AG10803 (cell line): ENCODE measurements around the gene THRAP3.
A peak's percentile ranks its signal among the peaks of the same experiment; 100 is the strongest.
"Not testable (repeated sequence)": the region's sequence is repeated elsewhere in the genome, so short reads cannot be mapped to it uniquely, and the experiment has no call there.

Source experiments
- DNase-seq: peaks from one replicate; pipeline ENCODE4 v3.0.0; 2010; ENCODE audit warnings: low read depth
- H3K4me3 ChIP-seq: 2 replicates; pipeline ENCODE4 v1.5.1; 2011; ENCODE audit warnings: mild to moderate bottlenecking, low read length, control low read depth
- TF ChIP-seq, protein P1 (sequence below): conservative IDR thresholded peaks from 2 replicates; pipeline ENCODE4 v1.5.1; 2011; ENCODE audit warnings: mild to moderate bottlenecking, low read length, control low read depth, inconsistent platforms

Gene THRAP3

DNA sequence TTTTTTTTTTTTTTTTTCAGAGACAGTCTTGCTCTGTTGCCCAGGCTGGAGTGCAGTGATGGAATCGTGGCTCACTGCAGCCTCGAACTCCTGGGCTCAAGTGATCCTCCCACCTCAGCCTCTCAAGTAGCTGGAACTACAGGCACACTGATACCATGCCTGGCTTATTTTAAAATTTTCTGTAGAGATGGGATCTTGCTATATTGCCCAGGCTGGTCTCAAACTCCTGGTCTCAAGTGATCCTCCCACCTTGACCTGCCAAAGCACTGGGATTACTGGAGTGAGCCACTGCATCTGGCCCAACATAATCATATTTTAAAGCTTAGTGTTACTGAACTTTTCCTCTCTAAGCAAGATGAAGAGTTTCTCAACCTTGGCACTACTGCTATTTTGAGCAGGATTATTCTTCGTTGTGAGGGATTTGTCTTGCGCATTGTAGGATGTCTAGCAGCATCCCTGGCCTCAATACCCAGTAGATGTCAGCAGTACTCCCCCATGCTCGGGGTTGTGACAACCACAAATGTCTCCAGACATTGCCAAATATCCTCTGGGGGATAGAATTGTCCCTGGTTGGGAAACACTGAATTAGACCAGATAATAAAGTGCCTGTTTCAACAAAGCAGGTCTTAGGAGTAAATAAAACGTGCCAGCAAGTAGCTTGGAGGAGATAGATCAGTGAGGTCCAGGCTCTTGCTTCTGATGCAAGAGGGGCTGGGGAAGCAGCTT lies 15.1 kb upstream of the THRAP3 start:
- peak; percentile 56 for DNase-seq
- H3K4me3 ChIP-seq: no peak overlapping the region
- TF ChIP-seq, protein P1, sequence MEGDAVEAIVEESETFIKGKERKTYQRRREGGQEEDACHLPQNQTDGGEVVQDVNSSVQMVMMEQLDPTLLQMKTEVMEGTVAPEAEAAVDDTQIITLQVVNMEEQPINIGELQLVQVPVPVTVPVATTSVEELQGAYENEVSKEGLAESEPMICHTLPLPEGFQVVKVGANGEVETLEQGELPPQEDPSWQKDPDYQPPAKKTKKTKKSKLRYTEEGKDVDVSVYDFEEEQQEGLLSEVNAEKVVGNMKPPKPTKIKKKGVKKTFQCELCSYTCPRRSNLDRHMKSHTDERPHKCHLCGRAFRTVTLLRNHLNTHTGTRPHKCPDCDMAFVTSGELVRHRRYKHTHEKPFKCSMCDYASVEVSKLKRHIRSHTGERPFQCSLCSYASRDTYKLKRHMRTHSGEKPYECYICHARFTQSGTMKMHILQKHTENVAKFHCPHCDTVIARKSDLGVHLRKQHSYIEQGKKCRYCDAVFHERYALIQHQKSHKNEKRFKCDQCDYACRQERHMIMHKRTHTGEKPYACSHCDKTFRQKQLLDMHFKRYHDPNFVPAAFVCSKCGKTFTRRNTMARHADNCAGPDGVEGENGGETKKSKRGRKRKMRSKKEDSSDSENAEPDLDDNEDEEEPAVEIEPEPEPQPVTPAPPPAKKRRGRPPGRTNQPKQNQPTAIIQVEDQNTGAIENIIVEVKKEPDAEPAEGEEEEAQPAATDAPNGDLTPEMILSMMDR: no peak

DNA sequence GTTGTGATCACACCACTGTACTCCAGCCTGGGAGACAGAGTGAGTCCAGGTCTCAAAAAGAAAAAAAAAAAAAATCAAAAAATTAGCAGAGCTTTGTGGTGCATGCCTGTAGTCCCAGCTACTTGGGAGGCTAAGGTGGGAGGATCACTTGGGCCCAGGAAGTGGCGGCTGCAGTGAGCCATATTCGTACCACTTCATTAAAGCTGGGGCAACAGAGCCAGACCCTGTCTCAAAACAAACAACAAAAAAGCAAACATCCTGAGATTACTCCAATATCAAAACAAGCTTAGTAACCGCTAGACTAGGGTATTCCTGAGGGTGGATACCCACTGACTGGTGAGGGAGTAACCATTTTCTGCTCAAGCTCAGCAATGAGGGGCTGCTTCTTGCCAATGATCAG lies 12.9 kb upstream of the THRAP3 start:
- TF ChIP-seq, protein P1: no peak

DNA sequence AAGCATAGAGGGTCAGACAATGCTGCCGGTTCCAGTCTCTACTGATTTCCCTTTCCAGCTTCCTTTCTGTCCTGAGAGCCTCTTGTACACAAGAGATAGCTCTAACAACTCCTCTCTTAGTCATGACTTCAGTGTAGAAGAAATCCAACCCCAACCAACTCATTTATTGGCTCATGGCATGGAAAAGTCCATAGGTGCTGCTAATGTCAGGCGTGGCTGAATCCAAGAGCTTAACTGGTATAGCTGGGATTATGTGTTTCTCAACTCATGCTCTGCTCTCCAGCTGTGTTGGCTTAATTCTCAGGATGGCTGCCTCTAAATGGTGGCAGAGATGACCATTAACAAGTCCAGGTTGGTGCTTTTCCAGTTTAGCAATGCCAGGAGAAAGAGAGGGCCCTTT lies 12.4 kb upstream of the THRAP3 start:
- no peak for DNase-seq
- H3K4me3 ChIP-seq: no peak overlapping the region
- TF ChIP-seq, protein P1: no peak

More for the DNA sequence above, 12.9 kb upstream of the THRAP3 start:
- H3K4me3 ChIP-seq: no peak overlapping the region
- no peak for DNase-seq

DNA sequence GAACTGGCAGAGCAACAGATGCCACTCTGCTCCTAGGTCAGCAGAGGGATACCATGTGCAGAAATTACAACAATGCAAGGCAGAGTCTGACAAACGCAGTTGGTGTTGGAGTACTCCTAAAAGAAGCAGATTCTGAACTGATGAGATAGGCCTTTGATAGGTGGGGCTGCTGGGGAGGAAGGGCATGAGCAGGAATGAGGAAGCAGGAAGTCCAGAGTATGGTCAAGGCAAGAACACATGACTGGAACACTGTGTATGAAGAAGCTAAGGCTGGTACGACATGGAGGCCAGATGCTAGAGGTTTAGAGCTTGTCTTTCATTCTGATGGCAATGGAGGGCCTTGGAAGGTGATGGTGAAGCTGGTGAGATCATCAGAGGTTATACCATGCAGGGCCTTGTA lies 11.5 kb upstream of the THRAP3 start:
- TF ChIP-seq, protein P1: no peak
- H3K4me3 ChIP-seq: no peak overlapping the region
- no peak for DNase-seq

DNA sequence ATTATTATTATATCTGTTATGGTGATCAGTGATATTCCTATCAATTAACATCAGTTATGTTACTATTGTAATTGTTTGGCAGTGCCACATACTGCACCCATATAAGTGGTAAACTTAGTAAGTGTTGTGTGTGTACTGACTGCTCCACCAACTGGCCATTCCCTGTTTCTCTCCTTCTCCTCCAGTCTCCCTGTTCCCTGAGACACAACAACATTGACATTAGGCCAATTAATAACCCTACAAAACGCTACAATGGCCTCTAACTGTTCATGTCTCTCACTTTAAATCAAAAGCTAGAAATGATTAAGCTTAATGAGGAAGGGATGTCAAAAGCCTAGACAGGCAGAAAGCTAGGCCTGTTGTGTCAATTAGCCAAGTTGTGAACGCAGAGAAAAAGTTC lies 6.6 kb upstream of the THRAP3 start:
- peak; percentile 55 for DNase-seq
- TF ChIP-seq, protein P1: peak; percentile 48
- no peak overlapping the region for H3K4me3 ChIP-seq

DNA sequence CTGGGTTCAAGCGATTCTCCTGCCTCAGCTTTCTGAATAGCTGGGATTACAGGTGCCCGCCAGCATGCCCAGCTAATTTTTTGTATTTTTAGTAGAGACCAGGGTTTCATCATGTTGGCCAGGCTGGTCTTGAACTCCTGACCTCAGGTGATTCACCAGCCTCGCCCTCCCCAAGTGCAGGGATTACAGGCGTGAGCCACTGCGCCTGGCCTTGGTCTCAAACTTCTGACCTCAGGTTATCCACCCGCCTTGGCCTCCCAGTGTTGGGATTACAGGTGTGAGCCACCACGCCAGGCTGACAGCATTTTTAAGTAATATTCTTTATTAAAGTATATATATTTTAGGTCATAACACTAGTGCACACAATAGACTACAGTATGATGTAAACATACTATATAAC lies 2.3 kb upstream of the THRAP3 start:
- not testable (repeated sequence) for DNase-seq, H3K4me3 ChIP-seq

DNA sequence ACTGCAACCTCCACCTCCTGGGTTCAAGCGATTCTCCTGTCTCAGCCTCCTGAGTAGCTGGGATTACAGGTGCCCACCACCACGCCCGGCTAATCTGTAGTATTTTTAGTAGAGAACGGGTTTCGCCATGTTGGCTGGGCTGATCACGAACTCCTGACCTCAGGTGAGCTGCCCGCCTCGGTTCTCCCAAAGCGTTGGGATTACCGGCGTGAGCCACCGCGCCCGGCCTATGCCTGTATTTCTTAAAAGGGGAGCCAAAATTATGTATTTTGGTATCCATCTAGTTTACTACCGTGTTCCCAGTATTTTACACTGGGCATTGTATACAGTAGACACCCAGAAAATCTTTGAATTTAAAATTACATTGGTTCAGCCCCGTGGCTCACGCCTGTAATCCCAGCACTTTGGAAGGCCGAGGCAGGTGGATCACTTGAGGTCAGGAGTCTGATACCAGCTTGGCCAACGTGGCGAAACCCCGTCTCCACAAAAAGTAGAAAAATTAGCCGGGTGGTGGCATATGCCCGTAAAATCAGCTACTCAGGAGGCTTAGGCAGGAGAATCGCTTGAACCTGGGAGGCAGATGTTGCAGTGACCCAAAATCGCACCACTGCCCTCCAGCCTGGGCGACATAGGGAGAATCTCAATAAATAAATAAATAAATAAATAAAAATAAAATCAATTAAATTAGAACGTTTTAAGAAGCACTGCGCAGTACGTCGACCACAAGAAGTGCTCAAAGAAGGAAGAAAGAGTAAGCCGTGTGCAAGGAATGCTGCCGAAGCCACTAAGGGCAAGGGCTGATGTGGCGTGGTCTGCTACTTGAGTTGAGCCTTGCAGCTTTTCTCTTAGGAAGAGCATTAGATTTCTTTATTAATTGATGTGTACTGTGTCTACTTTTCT lies 1.5 kb upstream of the THRAP3 start:
- DNase-seq: peak; percentile 22
- TF ChIP-seq, protein P1: no peak
- H3K4me3 ChIP-seq: peak overlapping the region; percentile 84
